ENCODE data around the gene SATB2.

SATB2 gene

DNA sequence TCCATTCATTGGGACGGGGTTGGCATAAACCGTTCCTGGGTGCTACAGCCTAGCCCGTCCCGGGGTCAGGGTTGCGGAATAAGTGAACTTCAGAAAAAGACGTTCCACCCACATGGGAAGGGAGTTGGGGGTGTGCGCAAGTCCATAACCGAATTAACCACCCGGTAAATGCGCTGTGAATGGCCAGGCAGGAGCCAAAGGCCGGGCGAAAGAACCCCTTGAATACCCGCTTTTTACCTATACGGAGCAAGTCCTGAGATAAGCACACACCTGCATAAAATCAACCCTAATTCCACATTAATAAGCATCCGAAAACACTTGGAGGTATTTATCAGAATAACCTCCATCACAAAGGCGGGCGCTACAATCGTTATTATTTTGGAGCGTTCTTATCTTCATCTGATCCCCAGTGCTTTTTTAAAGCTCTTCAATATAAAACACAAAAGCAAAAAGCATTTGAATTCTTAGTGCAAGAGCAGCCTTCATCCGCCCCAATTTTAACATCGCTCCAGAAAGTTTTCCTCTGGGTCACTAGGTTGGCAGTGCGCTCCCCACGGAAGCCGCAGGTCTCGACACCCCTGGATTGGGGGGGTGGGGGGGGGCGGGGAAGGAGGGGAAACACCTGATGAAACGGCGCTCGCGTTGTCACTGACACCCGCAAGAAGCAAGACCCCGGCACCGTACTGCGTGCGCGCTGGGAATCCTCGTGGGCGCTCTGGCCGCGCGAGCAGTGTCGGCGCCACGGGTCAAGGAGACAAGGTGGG, 1.2 kb downstream of the SATB2 start:
- H3K4me3 ChIP-seq (ENCODE audit: low read depth, low read length), result peak overlapping the region; percentile 84
- TF ChIP-seq, protein P1, sequence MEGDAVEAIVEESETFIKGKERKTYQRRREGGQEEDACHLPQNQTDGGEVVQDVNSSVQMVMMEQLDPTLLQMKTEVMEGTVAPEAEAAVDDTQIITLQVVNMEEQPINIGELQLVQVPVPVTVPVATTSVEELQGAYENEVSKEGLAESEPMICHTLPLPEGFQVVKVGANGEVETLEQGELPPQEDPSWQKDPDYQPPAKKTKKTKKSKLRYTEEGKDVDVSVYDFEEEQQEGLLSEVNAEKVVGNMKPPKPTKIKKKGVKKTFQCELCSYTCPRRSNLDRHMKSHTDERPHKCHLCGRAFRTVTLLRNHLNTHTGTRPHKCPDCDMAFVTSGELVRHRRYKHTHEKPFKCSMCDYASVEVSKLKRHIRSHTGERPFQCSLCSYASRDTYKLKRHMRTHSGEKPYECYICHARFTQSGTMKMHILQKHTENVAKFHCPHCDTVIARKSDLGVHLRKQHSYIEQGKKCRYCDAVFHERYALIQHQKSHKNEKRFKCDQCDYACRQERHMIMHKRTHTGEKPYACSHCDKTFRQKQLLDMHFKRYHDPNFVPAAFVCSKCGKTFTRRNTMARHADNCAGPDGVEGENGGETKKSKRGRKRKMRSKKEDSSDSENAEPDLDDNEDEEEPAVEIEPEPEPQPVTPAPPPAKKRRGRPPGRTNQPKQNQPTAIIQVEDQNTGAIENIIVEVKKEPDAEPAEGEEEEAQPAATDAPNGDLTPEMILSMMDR (IDR thresholded peaks at IDR 0.05; ENCODE audit: low read depth, low read length), result no peak

DNA sequence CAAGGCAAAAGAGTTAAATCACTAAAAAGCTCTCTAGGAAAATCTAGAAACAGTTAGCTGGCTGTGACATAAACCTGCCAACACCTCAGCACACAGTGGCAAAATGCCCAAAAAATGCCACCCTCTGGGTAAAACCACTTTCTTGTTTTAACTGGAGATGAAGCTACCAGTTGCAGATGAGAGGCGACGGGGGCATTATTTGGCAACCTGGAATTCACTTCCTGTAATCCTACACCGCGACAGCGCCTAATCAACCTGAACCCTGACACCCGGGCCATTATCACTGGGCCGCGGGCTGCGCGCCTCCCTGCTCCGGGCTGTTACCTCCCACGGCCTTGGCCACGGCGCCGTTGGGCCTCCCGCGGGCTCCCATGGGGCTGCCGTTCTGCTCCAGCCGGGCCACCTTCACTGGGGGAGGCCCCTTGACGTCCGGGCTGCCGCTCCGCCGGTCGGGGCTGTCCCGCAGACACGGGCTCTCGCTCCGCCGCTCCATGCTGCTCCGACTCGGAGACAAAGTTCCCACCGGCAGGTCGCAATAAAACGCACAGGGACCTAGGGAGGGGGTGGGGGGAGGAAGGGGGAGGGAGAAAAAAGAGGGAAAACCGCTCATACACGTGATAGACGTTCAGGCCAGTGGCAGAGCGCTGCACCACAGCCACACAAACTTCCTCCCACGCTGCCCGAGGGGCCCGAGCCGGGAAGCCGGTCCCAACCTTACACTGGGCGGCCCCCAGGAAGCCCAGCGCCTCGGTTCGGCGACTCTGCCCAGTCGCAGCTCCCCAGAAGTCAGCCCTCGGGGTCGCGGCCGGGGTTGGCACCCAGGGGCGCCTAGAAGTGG, 2.0 kb downstream of the SATB2 start:
- H3K4me3 ChIP-seq (ENCODE audit: low read depth, low read length), result peak overlapping the region; percentile 84
- TF ChIP-seq, protein P1 (IDR thresholded peaks at IDR 0.05; ENCODE audit: low read depth, low read length), result no peak

DNA sequence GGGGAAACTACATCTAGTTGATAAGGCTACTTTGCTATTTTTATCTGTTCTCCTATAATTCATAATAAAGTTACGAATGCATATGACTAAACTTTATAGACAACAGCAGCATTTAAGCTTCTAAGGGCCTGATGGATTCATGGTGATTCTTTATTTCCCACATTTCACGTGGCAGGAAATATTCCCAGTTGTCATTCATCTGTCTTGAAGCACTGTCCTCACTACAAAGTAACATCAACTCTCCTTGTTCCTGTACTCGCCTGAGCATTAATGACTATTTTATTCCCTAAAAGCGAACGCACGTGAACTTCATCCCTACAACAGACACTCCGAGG, 2.6 kb downstream of the SATB2 start:
- peak overlapping the region; percentile 84 for H3K4me3 ChIP-seq (ENCODE audit: low read depth, low read length)
- TF ChIP-seq, protein P1 (IDR thresholded peaks at IDR 0.05; ENCODE audit: low read depth, low read length), result no peak

DNA sequence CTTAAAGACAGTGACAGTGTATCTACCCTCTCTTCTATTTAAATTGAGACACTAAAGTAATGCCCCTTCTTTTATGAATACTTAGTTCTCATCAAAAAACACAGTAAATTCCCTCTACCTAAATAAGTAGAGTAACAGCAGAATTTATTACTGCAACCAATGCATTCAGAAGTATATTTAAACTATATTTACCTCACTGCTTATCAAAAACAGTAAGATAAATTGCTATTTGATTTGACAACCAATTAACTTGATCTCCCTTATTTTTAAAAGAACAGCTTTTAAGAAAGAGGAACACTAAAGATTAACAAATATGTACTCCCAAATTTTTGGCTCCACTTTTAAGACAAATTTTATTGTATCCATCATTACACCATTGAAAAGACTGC, 4.8 kb downstream of the SATB2 start:
- H3K4me3 ChIP-seq (ENCODE audit: low read depth, low read length), result no peak overlapping the region
- TF ChIP-seq, protein P1 (IDR thresholded peaks at IDR 0.05; ENCODE audit: low read depth, low read length), result no peak

DNA sequence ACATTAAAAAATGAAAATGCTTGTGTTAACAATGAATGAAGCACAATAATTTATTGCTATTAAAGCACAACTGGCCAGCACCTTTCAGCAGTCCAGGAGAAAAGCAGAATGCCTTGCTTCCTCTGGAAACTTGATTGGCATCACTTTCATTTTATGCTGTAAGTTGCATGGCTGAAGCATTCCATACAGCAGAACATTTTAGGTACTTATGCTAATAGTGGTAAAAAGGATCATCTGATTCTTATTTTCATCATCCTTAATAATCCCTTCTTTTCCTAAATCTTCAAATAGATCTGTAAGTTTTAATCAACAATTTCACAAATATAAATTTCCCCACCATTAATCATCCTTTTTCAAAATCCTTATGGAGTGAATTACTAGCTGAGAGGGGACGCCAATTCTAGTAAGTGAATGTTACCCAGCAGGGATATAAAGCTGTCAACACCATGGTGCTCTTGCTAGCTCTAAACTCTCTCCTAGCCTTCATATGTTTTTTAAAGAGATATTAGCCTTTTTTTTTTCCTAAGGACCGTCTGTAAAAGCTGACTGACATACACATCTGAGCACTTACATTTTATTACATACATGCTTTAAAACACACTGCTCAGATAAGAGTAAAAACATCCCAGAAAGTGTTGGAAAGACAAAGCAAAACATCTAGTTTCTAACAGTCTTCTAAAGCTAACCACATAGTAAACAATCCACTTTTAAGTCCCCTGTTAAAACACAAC, 5.3 kb downstream of the SATB2 start:
- TF ChIP-seq, protein P1 (IDR thresholded peaks at IDR 0.05; ENCODE audit: low read depth, low read length), result no peak
- no peak overlapping the region for H3K4me3 ChIP-seq (ENCODE audit: low read depth, low read length)

DNA sequence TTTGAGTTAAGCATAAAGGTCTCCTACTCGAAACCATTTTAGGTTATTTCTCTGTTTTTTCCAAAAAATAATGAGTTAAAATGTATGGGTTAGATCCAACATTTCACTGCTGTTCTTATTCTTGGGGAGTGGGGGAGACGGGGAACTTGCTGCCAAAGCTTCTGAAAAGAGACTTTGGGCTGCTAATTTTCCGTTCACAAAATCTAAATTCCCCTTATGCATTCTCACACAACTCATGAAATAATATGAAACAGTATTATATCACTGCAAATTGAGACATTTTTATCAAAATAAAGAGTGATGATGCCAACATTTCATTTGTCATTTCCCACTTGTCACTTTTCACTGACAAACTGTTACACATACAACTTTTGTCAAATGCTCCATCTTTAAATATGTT, 7.8 kb downstream of the SATB2 start:
- no peak overlapping the region for H3K4me3 ChIP-seq (ENCODE audit: low read depth, low read length)
- TF ChIP-seq, protein P1 (IDR thresholded peaks at IDR 0.05; ENCODE audit: low read depth, low read length), result no peak

Data from WI38 (cell line).